Cerebellar nuclear complex (tissue), 1 donor: ENCODE measurements around the gene SHB.

Experiments
- DNase-seq, 2 experiments: peaks; one replicate each; lab custom pipeline; 2025; lab: John Stamatoyannopoulos, UW

SHB gene

GRCh38 chr9:38024036-38024681 is 44.9 kb downstream of the SHB start:
- no peak for DNase-seq

DNA sequence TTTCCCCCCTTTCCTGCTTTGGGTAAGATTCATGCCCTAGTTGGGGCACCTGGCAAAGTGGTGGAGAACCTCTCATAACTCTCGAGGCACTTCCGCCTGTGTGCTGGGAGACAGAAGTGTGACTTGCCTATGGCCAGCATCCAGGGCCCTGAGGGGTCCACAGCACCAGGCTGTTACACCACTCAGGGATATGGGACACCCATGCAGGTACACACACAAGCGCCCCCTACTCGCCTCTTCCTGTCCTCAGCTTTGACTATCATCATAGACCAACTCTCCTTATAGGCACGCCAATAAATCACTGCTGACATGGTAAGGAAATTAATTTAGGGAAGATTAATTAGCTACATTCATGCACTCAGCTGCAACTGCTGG is 45.4 kb downstream of the SHB start:
- no peak for DNase-seq

GRCh38 chr9:38022995-38023394 is 46.0 kb downstream of the SHB start:
- no peak for DNase-seq

- no peak for DNase-seq
Measured at GRCh38 chr9:38022203-38022895, 46.7 kb downstream of the SHB start.

- no peak for DNase-seq
Measured at GRCh38 chr9:38020151-38021076, 48.6 kb downstream of the SHB start.

DNA sequence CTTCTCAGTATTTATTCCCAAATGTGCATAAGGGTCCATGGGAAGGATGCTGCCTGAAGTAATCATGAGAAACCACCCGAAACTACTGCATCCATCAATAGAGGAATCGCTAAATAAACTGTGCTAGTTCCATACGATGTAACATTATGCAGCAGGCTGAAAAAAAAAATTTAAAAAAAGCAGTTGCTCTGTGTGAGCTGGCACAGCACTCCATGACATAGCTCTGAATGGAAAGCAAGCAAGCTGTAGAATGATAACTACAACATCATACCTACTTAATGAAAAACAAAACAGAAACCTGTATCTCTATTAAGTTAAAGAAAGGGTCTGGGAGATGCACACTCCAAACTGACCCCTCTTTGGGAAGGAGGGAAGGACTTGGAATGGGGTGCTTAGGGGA is 49.3 kb downstream of the SHB start:
- DNase-seq, result no peak

GRCh38 chr9:38018958-38019602 is 49.9 kb downstream of the SHB start:
- no peak for DNase-seq

DNA sequence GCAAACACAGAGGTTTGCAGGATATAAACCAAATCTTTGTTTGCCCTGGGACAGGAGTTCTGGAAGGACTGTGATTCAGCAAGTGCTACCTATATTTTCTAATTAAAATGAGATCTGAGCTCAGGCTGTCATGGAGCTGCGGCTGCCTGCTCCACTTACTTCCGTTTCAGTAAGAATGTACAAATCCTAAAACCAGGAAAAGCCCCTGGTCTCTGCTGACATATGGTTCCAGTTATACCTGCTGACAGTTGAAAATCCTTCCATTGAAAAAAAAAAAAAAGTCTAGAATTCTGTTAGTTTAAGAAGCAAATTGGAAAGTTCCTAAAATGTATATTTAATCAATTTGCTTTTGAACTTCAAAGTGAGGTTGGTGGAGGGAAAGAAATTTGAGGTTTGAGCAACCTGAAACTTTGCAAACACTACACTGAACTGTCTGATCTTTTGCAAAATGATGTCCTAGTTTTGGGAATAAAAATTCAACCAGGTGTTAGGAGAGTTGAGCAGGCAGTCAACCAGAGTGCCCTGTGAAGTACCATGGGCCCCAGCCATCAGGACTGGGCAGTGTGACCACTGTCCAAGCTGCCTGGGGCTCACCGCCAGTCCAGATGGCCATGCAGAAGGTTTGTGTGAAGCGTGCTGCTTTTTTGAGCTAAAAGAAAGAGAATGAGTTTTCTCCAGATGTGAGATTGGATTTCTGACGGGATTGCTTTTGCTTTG is 50.6 kb downstream of the SHB start:
- no peak for DNase-seq

GRCh38 chr9:38017885-38018186 is 51.2 kb downstream of the SHB start:
- DNase-seq, result no peak

- no peak for DNase-seq
Measured at GRCh38 chr9:38017149-38017884, 51.7 kb downstream of the SHB start.

DNA sequence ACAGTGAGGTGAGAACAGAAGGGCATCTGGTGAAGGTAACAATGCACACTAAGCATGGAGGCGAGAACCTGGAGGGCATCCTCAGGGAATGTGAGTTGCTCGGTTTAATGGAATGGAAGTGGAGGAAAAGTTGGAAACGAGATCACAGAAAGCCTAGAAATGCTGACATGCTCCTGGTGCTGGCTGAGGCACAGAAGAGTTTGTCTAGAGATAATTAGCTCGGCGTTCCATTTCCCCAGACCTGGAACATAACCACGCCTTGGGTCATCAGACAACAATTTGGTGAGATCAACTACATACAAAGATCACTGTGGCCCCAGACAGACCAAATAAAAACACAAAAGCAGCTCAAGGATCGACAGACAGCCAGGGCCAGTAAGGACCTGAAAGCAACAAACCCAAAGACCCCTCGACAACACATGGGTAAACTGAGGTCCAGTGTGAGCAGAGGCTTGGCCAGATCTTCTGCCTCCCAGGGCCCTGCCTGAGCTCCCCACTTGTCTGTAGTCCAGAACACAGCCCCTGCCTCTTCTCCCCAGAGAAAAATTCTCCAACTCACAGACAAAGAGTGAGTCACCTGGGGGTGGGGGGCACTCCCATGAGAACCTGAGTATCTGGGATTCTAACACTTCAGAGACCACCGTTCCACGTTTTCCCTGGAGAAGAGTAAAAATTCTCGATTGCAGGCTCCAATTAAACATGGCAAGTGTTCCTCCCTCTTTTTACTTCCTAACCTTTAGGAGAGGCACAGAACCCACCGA is 52.5 kb downstream of the SHB start:
- DNase-seq, result no peak

DNA sequence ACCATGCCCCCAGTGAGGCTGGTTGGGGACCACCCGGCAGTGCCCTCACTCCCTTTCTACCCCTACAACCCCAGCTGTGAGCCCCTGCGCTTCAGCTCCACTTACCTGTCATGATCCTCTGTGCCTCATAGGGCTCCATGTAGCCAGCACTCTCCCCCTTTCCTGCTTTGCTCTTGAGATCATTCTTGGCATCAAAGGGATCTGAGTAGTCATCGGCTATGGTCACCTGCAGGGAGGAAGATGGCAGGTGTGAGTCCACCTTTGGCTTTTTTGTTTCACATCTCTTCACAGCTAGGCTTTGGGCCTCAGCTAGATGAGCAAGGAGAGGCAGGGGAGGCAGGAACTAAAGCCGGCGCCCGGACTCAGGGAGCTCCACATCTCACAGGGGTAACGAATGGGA is 53.1 kb downstream of the SHB start:
- no peak for DNase-seq

DNA sequence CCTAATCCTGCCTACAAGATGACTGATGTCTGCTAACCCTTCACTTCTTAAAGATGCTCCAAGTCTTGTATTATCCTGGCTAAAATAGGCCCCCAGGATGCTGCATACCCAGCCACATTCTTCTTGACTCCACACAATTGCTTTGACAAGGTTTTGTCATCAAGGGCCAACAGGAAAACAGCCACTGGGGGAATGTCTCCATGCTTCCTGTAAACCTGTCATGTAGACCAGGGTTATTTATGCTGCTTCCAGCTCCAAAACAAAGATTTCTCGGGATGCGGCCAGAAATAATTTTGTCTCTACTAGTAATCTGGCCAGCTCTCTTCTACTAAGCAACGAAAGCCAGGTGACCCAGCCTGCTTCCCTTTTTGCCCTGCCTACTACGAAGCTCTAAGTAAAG is 53.8 kb downstream of the SHB start:
- DNase-seq, result no peak

- DNase-seq, result no peak
Measured at GRCh38 chr9:38012767-38013450, 56.1 kb downstream of the SHB start.

- no peak for DNase-seq
Measured at GRCh38 chr9:38011991-38012390, 57.0 kb downstream of the SHB start.

DNA sequence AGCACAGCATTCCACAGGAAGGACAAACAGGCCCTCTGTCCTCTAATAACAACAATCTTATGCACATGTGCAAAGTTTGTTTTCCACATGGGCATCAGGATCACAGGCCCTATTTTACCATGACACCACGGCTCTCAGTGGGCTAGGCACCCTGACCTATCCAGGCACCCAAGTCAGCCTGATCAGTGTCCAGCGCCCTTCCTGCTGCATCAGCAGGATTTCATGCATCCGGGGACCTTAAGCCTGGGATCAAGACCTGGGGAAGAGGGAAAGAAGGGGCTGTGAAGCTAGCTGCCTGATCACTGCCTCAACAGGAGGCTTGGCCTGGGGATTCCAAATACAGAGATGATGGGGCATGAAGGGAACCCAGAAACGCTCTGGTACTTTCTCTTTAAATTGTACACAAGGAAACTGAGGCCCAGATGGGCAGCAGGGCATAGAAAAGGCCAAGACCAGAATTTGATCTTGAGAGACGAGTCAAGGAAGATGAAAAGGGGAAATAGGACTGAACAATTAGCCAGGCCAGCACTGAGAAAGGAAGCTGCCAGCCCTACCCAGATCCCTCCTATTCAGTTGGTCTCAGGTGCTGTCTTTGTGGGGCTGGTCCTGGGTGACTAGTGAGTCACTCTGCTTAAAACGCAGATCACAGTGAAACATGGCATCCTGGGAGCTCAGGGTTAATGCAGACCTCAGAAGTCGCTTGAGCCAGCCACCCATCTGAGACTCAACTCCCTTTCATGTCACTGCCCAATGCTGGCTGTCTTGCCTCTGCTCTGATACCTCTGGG is 57.9 kb downstream of the SHB start:
- no peak for DNase-seq

DNA sequence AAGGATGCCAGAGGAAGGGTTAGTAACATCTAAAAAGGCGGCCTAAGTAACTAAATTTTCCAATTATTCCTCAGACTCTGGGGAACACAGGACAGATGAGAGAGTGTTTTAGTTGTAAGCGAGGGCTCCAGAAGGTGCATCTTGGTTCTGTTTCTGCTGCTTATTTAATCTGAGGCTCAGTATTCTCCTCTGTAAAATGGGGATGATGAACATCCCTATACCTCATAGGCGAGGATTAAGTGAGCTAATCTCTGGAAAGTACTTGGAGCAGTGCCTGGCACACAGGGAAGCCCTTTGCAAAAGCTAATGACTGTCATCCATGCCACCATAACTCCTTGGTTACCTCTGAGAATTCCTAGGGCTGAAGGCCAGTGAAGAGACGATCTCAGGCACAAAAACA is 59.0 kb downstream of the SHB start:
- DNase-seq, result no peak

DNA sequence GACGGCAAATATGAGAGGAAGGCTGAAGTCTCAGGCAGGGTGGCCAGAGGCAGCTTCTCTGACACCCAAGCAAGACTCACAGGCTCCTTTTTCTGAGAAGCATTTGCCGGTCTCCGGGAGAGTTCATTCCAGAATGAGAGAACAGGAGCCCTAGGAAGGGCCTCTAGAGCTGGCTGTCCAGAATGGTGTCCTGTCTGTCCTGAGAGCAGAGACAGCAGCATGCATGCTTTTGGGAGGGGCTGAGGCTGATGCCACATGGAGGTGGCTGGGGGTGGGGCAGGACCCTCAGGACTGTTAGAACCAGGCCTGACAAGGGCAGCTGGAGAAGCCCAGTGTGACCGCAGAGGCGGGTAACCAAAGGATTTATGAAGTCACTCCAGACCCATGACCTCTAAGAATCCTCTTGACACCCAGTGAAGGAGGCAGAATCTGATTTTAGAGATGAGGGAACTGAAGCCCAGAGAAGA is 60.0 kb downstream of the SHB start:
- no peak for DNase-seq
